Mesothelial cell of epicardium (in vitro differentiated cells): Measurements from ENCODE around the gene ZNF366. TPM values are rescaled to one million over a fixed set of nuclear protein-coding genes. Genes with fewer than 3 reads are reported as not detected.

Experiments used
- DNase-seq, 2 experiments: peaks; one replicate each; pipeline ENCODE4 v3.0.0; 2021; ENCODE audit warnings: low spot score in 2 of 2; ENCODE audit not compliant: unreplicated experiment in 2 of 2
- H3K27ac Mint-ChIP-seq: 2 replicates; pipeline ENCODE4 v1.8.0; 2021; ENCODE audit warnings: mixed read lengths
- H3K27me3 Mint-ChIP-seq: 2 replicates; pipeline ENCODE4 v1.8.0; 2021; ENCODE audit warnings: low read depth, mixed read lengths
- H3K36me3 Mint-ChIP-seq: 2 replicates; pipeline ENCODE4 v1.8.0; 2021; ENCODE audit warnings: mixed read lengths
- H3K4me1 Mint-ChIP-seq: 2 replicates; pipeline ENCODE4 v1.8.0; 2021; ENCODE audit warnings: mixed read lengths
- H3K4me3 Mint-ChIP-seq: 2 replicates; pipeline ENCODE4 v1.8.0; 2021; ENCODE audit warnings: mild to moderate bottlenecking, moderate library complexity, mixed read lengths
- H3K9me3 Mint-ChIP-seq: 2 replicates; pipeline ENCODE4 v1.8.0; 2021; ENCODE audit warnings: mixed read lengths
- total RNA-seq: library from RNA; stranded (reverse); gene quantifications from 3 replicates; pipeline ENCODE4 v1.2.1, GENCODE V29; 2021
- TF ChIP-seq, protein P1 (sequence below): fragments of 200-600 bp; sonication (generic); IDR thresholded peaks from one replicate; pipeline ENCODE4 v1.5.0; 2021; ENCODE audit warnings: antibody characterized with exemption; ENCODE audit not compliant: unreplicated experiment

ZNF366 gene
- total RNA-seq, 1 donor from 2014 or later, result not detected

DNA sequence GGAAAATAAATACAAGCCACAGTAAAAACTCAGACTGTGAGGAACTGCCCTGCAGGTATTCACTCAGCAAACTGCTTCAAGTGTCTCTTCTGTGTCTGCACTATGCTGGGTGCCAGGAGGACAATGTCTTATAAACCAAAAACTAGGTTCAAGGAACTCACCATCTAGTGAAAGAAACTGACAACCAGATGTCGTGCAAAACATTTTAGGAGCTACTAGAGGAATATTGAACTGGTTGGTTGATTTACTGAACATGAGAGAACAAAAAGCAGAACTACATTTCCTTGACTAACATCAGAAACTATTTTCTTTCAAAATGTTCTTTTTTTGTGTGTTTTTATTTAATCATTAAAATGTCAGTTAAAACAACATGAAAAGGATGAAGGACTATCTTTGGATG is 35.2 kb downstream of the ZNF366 start:
- DNase-seq, result no peak
- H3K27ac Mint-ChIP-seq, result no peak overlapping the region
- no peaks in the 10 kb centered on the region for H3K36me3 Mint-ChIP-seq
- H3K4me1 Mint-ChIP-seq, result peaks cover 7% of the 10 kb centered on the region
- no peak overlapping the region for H3K4me3 Mint-ChIP-seq
- TF ChIP-seq, protein P1, sequence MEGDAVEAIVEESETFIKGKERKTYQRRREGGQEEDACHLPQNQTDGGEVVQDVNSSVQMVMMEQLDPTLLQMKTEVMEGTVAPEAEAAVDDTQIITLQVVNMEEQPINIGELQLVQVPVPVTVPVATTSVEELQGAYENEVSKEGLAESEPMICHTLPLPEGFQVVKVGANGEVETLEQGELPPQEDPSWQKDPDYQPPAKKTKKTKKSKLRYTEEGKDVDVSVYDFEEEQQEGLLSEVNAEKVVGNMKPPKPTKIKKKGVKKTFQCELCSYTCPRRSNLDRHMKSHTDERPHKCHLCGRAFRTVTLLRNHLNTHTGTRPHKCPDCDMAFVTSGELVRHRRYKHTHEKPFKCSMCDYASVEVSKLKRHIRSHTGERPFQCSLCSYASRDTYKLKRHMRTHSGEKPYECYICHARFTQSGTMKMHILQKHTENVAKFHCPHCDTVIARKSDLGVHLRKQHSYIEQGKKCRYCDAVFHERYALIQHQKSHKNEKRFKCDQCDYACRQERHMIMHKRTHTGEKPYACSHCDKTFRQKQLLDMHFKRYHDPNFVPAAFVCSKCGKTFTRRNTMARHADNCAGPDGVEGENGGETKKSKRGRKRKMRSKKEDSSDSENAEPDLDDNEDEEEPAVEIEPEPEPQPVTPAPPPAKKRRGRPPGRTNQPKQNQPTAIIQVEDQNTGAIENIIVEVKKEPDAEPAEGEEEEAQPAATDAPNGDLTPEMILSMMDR, result no peak
- no peaks in the 10 kb centered on the region for H3K9me3 Mint-ChIP-seq
- H3K27me3 Mint-ChIP-seq, result no peaks in the 10 kb centered on the region

GRCh38 chr5:72470826-72471225 is 36.4 kb downstream of the ZNF366 start:
- peaks cover 2% of the 10 kb centered on the region for H3K4me1 Mint-ChIP-seq
- H3K36me3 Mint-ChIP-seq, result no peaks in the 10 kb centered on the region
- no peak overlapping the region for H3K4me3 Mint-ChIP-seq
- no peaks in the 10 kb centered on the region for H3K27me3 Mint-ChIP-seq
- no peak overlapping the region for H3K27ac Mint-ChIP-seq
- TF ChIP-seq, protein P1, result no peak
- DNase-seq, result no peak
- H3K9me3 Mint-ChIP-seq, result no peaks in the 10 kb centered on the region

DNA sequence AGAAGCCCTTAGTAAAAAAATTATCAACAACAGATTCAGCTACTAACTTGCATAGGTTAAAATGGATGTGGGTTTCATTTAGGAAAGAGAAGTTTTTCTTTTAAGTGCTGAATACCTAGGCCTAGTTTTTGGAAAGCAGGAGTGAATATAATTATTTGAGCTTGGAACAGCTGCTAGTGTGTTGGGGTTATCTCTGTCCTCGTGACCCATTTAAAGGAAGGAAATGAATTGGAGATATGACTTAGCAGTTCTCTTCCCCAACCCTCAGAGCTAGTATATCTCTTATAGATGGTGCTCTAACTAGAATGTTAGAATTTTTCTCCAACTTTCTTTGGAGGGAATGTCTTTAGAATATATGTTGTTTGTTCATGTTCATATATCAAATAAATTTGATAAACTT is 38.6 kb downstream of the ZNF366 start:
- Mint-ChIP-seq H3K4me3 (no peak overlapping the region), H3K36me3 (no peaks in the 10 kb centered on the region), H3K4me1 (peaks cover 4% of the 10 kb centered on the region), H3K27me3 (no peaks in the 10 kb centered on the region), H3K27ac (no peak overlapping the region), H3K9me3 (no peaks in the 10 kb centered on the region)
- DNase-seq, result no peak
- TF ChIP-seq, protein P1, result no peak

GRCh38 chr5:72468024-72468423 is 39.2 kb downstream of the ZNF366 start:
- no peak for DNase-seq
- no peak overlapping the region for H3K4me3 Mint-ChIP-seq
- H3K27ac Mint-ChIP-seq, result no peak overlapping the region
- no peaks in the 10 kb centered on the region for H3K9me3 Mint-ChIP-seq
- peaks cover 10% of the 10 kb centered on the region for H3K4me1 Mint-ChIP-seq
- H3K36me3 Mint-ChIP-seq, result no peaks in the 10 kb centered on the region
- TF ChIP-seq, protein P1, result no peak
- no peaks in the 10 kb centered on the region for H3K27me3 Mint-ChIP-seq

DNA sequence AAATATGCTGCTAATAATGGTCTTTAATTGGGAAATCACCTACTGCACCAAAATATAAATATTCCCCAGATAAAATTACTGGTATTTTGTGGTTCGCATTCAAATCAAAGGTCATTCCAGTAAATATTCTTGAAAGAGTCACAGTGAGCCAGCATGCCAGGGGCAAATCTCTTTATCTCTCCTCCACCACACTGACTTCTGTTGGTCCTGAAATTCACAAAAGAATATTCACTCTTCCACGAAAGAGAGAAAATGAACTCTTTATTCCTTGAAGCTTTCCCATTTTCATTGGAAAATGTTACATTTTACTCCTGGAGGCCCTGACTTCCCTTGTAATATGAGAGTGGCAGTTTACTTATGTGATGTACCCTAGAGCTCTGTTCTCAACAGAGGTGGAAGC is 39.7 kb downstream of the ZNF366 start:
- no peaks in the 10 kb centered on the region for H3K36me3 Mint-ChIP-seq
- H3K27me3 Mint-ChIP-seq, result no peaks in the 10 kb centered on the region
- H3K4me3 Mint-ChIP-seq, result no peak overlapping the region
- H3K4me1 Mint-ChIP-seq, result peaks cover 10% of the 10 kb centered on the region
- H3K9me3 Mint-ChIP-seq, result no peaks in the 10 kb centered on the region
- TF ChIP-seq, protein P1, result no peak
- DNase-seq, result no peak
- H3K27ac Mint-ChIP-seq, result no peak overlapping the region
